Calu3 (cell line): ENCODE results near the gene PSMD2. TPM values are rescaled to one million over a fixed set of nuclear protein-coding genes. Genes with fewer than 3 reads are reported as not detected.

Experiments used
- BruUV-seq: library from RNA; stranded (reverse); fragments of 400-500 nt; replicated peaks from 2 replicates; lab custom pipeline; 2021; lab: Mats Ljungman, UMichigan
- CTCF ChIA-PET: fragments of 300-600 bp; sonication (Branson Sonifier 250); formaldehyde crosslinking; loops from one replicate; lab custom pipeline; 2022; ENCODE audit warnings: antibody characterized with exemption; lab: Charles Lee
- DNase-seq: peaks from one replicate; pipeline ENCODE4 v3.0.0; 2022
- H3K27ac Mint-ChIP-seq: one replicate; pipeline ENCODE4 v1.8.0; 2022; ENCODE audit warnings: mixed read lengths; ENCODE audit not compliant: unreplicated experiment
- H3K27me3 Mint-ChIP-seq: one replicate; pipeline ENCODE4 v1.8.0; 2022; ENCODE audit warnings: mixed read lengths; ENCODE audit not compliant: unreplicated experiment
- H3K36me3 Mint-ChIP-seq: one replicate; pipeline ENCODE4 v1.8.0; 2022; ENCODE audit warnings: mild to moderate bottlenecking, moderate library complexity, mixed read lengths; ENCODE audit not compliant: insufficient read depth, unreplicated experiment
- H3K4me1 Mint-ChIP-seq: one replicate; pipeline ENCODE4 v1.8.0; 2022; ENCODE audit warnings: mild to moderate bottlenecking, low read depth, mixed read lengths; ENCODE audit not compliant: unreplicated experiment
- H3K4me3 Mint-ChIP-seq: one replicate; pipeline ENCODE4 v1.8.0; 2022; ENCODE audit warnings: mild to moderate bottlenecking, low read depth, moderate library complexity, mixed read lengths; ENCODE audit not compliant: unreplicated experiment
- H3K9me3 Mint-ChIP-seq: one replicate; pipeline ENCODE4 v1.8.0; 2022; ENCODE audit warnings: low read depth, mixed read lengths; ENCODE audit not compliant: unreplicated experiment
- intact Hi-C: fragments of 100-400 bp; cut with micrococcal nuclease; formaldehyde crosslinking; loops from one replicate; pipeline ENCODE4 v1.10.0; 2022; ENCODE audit not compliant: unreplicated experiment
- total RNA-seq: library from RNA; stranded (reverse); gene quantifications from 2 replicates; pipeline ENCODE4 v1.2.3, GENCODE V29; 2022
- TF ChIP-seq, protein P1 (sequence below): fragments of 200-600 bp; IDR thresholded peaks from one replicate; pipeline ENCODE4 v1.8.0; 2022; ENCODE audit warnings: antibody characterized with exemption; ENCODE audit not compliant: unreplicated experiment

The PSMD2 gene
- total RNA-seq, 1 experiment from 2014 or later, result 530 TPM

GRCh38 chr3:184341925-184342324 is 42.9 kb downstream of the PSMD2 start:
- Mint-ChIP-seq H3K4me3 (no peak overlapping the region), H3K27ac (no peak overlapping the region), H3K36me3 (peaks cover 43% of the 10 kb centered on the region), H3K4me1 (peaks cover 39% of the 10 kb centered on the region), H3K27me3 (no peaks in the 10 kb centered on the region), H3K9me3 (no peaks in the 10 kb centered on the region)
- TF ChIP-seq, protein P1, sequence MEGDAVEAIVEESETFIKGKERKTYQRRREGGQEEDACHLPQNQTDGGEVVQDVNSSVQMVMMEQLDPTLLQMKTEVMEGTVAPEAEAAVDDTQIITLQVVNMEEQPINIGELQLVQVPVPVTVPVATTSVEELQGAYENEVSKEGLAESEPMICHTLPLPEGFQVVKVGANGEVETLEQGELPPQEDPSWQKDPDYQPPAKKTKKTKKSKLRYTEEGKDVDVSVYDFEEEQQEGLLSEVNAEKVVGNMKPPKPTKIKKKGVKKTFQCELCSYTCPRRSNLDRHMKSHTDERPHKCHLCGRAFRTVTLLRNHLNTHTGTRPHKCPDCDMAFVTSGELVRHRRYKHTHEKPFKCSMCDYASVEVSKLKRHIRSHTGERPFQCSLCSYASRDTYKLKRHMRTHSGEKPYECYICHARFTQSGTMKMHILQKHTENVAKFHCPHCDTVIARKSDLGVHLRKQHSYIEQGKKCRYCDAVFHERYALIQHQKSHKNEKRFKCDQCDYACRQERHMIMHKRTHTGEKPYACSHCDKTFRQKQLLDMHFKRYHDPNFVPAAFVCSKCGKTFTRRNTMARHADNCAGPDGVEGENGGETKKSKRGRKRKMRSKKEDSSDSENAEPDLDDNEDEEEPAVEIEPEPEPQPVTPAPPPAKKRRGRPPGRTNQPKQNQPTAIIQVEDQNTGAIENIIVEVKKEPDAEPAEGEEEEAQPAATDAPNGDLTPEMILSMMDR, result no peak
- intact Hi-C loops, result no loop called here
- peak; percentile 53 for DNase-seq
- CTCF ChIA-PET, result no interaction called here
- no TSS peak for BruUV-seq

DNA sequence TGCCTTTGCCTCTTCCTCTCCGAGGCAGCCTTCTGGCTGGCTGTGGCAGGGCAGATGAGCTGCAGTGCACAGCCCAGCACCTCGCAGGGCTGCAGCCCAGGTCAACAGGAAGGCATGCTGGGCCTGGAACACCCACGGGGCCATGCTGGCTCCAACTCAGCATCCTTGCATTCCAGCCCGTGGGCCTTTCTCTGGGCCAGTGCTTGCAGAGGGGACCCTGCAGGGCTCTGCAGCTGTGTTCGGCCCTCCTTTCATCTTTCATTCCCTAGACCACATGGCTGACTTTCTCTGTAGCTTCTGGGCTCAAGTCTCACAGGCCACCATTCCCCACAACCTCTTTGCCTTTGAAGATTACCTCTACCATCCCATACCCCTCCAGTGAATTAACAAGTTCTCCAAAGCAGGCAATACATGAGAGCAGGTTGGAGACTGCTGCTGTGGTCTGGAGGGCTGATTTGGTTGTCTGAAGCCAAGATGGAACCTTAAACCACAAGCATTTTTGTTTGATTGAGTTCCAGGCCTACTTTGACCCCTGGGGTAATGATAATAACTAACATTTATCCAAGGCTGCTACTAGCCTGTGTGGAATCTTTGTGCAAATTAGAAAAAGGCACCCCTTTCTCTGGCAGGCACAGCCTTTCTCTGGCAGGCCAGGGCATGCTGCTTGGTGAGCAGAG is 44.3 kb downstream of the PSMD2 start:
- Mint-ChIP-seq H3K27ac (no peak overlapping the region), H3K27me3 (no peaks in the 10 kb centered on the region), H3K4me1 (peaks cover 28% of the 10 kb centered on the region), H3K9me3 (no peaks in the 10 kb centered on the region), H3K4me3 (no peak overlapping the region), H3K36me3 (peaks cover 29% of the 10 kb centered on the region)
- intact Hi-C loops, result no loop called here
- TF ChIP-seq, protein P1, result no peak
- BruUV-seq, result no TSS peak
- CTCF ChIA-PET, result no interaction called here
- no peak for DNase-seq

GRCh38 chr3:184344579-184345316 is 45.7 kb downstream of the PSMD2 start:
- intact Hi-C loops, result no loop called here
- DNase-seq, result no peak
- H3K4me3 Mint-ChIP-seq, result no peak overlapping the region

GRCh38 chr3:184345317-184346144 is 46.5 kb downstream of the PSMD2 start:
- Mint-ChIP-seq H3K4me3 (no peak overlapping the region), H3K4me1 (peaks cover 26% of the 10 kb centered on the region), H3K36me3 (peaks cover 24% of the 10 kb centered on the region), H3K27ac (peak overlapping the region; percentile 5), H3K27me3 (no peaks in the 10 kb centered on the region), H3K9me3 (no peaks in the 10 kb centered on the region)
- BruUV-seq, result no TSS peak
- peak; percentile 82 for DNase-seq
- TF ChIP-seq, protein P1, result peak; percentile 84
- intact Hi-C loops, result no loop called here
- CTCF ChIA-PET, result interaction anchor here (0.7 to 1.1 kb wide), 7 partner anchors 8 to 403 kb away, joined by 3 to 6 read pairs (median 3); partner anchors contain the start of gene FAM131A

More at GRCh38 chr3:184344579-184345316, 45.7 kb downstream of the PSMD2 start:
- TF ChIP-seq, protein P1, result no peak
- Mint-ChIP-seq H3K27ac (no peak overlapping the region), H3K27me3 (no peaks in the 10 kb centered on the region), H3K9me3 (no peaks in the 10 kb centered on the region), H3K4me1 (peaks cover 28% of the 10 kb centered on the region), H3K36me3 (peaks cover 24% of the 10 kb centered on the region)
- CTCF ChIA-PET, result interaction anchor here (0.7 to 1.1 kb wide), 5 partner anchors 7 to 404 kb away, joined by 3 to 6 read pairs (median 3); partner anchors contain the start of gene FAM131A
- BruUV-seq, result no TSS peak
